Suprapubic skin (tissue), 4 donors: ENCODE measurements around the gene DHRS7.

Source experiments
- CTCF ChIP-seq, 2 donors: fragments of 200-600 bp in 1 of 2; fragments of 450-650 bp in 1 of 2; sonication (generic) in 1 of 2; IDR thresholded peaks; one replicate each; pipeline ENCODE4 v1.5.1; 2016 to 2019; ENCODE audit warnings: antibody characterized with exemption in 2 of 2, mild to moderate bottlenecking in 1 of 2, moderate library complexity in 1 of 2
- EP300 ChIP-seq: sonication (generic); formaldehyde crosslinking; IDR thresholded peaks from one replicate; pipeline ENCODE4 v1.6.1; 2017; ENCODE audit warnings: antibody characterized with exemption
- POLR2AphosphoS5 ChIP-seq, 3 donors: sonication (generic); formaldehyde crosslinking; IDR thresholded peaks; one replicate each; pipeline ENCODE4 v1.6.1; 2017; ENCODE audit warnings: antibody characterized with exemption in 3 of 3

DNA sequence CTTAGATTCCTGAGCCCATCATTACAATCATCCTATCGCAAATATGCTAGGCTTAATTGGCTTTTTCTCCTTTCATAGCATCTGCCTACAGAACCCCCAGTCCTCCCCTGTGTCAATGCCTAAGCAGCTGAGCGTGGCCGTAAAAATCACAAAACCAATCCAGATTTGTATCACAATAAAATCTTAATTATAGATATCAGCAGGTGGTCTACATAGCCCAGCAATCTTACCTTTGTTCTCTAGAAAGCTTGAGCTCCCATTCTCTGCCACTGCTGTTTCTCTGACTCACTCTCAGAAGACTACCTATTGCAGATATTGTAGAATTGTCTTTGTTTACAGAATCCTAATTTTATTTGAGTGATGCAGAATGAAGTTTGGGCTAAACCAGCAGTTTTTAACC is 46.0 kb upstream of the DHRS7 start:
- TF ChIP-seq EP300 (no peak), POLR2AphosphoS5 (IDR thresholded peaks at IDR 0.05) (no peak), CTCF (IDR thresholded peaks at IDR 0.05) (no peak)
